GM21529 (cell line): ENCODE data around the gene LRP1B.
"Not testable (repeated sequence)": the region's sequence is repeated elsewhere in the genome, so short reads cannot be mapped to it uniquely, and the experiment has no call there.

Experiments used
- ATAC-seq: cut with Tn5 transposase; IDR thresholded peaks from one replicate; pipeline ENCODE4 v1.9.1; 2021; ENCODE audit not compliant: unreplicated experiment

LRP1B gene

GRCh38 chr2:142104134-142104758 lies 26.6 kb downstream of the LRP1B start:
- no peak for ATAC-seq

DNA sequence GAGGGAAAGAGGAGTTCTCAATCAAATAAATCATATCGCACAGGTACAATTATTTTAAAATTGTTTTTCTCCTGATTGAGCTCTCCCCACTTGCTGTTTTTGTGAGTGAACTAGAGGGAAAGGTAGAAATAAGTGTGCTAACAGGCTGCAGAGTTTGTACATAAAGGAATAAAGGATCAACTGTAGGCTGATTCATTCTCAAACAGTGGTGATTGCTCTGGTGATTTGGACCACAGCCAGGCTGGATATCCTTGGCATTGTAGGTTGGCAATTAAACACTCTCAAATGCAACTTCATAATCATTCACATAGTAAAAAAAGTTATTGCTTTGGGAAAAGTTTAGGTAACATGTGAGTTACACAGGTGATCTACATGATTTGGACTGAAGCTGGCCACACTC lies 29.8 kb downstream of the LRP1B start:
- no peak for ATAC-seq

GRCh38 chr2:142100139-142100873 lies 30.5 kb downstream of the LRP1B start:
- ATAC-seq: no peak

- ATAC-seq: no peak
These were observed 33.1 kb downstream of the LRP1B start for GRCh38 chr2:142097711-142098110.

DNA sequence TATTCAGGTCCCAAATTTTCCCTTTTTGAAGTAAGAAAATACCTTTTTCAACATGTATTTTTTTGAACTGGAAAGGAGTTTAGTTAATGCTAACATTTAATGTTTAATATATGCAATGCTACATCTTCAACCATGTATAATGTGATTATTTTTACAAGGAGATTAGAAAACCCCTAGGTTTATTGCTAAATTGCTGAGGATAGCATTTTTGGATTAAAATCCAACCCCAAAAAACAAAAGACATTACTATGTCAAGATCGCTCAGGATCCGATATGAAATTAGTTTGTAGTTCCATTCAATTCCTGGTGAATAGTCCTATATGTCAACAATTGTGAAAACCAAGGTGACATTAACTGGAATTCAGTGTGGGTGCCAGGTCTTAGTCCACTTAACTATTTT lies 35.2 kb downstream of the LRP1B start:
- no peak for ATAC-seq

DNA sequence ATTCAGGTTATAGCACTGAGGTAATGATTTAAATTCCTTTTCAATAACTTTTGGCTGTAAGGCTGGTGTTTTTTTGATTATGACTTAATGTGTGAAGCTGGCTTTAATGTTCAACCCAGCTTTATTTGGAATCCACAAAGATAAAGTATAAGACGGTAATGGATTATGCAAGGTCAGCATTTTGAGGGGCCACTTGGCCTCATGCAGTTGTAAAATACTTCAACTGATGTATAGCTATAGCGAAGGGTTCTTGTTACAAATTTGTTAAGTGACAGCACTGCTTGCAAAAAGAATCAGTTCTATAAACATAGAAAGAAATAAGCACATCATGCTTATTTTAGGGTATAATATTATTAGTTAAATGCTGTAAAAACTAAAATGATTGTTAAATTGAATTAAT lies 36.6 kb downstream of the LRP1B start:
- ATAC-seq: no peak

DNA sequence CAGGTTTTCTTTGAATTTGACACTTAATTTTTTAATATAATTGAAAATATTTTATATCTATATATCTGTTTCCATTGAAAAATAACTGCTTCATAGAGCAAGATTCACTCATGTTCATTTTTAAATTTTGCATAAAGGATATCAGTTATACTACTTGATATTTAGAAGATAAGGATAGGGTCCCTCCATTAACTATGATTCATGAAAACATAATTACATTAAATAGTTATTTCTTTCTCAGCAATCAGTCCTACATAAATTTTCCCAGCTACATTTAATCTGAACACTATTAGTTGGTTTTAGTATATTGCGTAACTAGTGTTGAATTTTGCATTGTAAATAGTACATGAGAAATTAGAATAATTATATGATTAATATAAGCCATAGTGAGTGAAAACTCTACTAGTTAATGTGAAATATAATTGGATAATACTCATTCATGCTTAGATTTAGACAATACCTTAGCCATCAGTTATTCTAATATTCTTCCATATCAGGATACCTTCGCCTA lies 42.7 kb downstream of the LRP1B start:
- no peak for ATAC-seq

DNA sequence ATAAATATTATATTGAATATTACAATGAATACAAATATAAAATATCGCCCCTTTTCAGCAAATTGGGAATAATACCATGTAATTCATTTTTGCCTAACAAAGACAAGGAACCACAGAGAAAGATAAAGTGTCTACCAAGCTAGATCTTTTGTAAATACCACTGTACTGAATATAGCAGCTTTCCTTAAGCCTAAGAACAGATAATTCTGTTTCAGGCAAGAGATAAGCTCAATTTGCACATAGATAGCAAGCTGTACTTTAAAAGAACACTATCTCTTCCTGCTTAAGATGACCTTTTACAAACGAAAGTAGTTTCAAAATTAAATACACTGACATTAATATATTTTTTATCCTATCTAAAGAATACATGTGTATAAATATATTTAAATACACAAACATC lies 43.2 kb downstream of the LRP1B start:
- ATAC-seq: not testable (repeated sequence)

DNA sequence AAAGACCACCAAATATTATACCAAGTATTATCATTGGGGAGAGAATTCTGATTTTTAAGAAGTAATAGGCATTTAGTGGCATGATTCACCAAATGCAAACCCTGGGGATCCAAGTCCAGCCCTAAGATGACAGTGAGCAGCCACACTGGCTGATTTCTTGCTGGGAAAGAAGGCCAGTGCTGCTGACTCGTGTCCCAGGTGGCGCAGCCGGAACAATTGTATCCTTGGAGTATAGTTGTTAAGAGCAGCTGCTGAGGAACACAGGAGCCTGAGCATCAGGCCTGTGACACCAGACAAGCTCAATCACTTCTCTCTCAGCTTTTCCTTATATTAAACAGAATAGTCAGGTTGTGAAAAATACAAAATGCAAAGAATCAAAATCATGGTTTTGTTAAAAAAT lies 48.4 kb downstream of the LRP1B start:
- ATAC-seq: no peak

- ATAC-seq: no peak
These were observed 54.5 kb downstream of the LRP1B start for GRCh38 chr2:142076317-142076716.

DNA sequence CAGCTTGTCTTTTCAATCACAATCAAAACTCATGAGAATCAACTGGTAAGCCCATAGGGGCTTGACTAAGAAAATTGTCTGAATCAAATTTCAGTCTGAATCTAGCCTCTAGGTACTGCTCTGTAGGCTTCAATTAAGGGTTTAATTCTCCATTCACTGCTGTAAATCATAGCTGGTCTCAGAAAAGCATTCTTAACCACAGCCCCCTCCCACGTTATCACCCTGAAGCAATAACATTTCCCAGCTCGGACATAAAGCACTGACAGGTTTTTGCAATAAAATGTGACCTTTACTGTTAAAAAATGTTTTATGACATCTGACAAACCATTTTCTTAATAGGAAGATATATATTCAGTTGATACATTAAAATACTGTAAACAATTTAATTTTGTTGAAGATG lies 55.0 kb downstream of the LRP1B start:
- no peak for ATAC-seq

- ATAC-seq: no peak
These were observed 61.4 kb downstream of the LRP1B start for GRCh38 chr2:142069251-142069888.

DNA sequence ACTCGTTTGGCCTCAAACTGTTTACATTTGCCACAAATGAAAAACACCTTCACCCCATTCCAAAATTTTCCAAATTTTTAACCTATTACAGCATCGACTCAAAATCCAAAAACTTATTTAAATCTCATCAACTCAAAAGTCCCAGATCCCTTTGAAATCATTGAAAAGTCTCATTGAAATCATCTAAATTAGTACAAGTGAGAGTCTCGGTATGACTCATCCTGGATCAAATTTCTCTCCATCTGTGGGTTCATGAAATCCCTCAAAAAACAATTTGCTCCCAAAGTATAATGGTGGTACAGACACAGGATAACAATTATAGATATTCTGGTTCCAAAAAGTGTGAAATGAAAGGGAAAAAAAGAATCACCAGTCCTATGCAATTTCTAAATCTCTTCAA lies 65.1 kb downstream of the LRP1B start:
- no peak for ATAC-seq

- no peak for ATAC-seq
These were observed 65.7 kb downstream of the LRP1B start for GRCh38 chr2:142065156-142065555.

DNA sequence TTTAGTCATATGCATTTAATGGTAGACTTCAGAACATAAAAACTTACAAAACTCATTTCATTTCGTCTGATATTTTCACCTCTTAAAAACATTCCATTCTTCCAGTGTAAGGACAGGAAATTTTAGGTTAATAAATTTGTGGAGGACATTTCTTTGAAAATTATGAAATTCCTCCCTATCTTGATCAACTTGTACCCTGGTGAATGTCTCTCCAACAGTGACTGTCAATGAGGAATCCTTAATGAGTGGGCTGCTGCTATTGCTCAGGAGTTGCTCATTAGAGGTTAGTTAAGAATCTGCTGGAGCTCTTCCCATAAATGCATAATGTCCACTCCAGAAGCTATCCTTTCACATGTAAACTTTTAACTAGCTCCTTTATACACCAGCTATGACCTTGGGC lies 69.1 kb downstream of the LRP1B start:
- ATAC-seq: no peak

GRCh38 chr2:142058149-142058548 lies 72.7 kb downstream of the LRP1B start:
- ATAC-seq: no peak

- no peak for ATAC-seq
These were observed 74.0 kb downstream of the LRP1B start for GRCh38 chr2:142056784-142057183.

- no peak for ATAC-seq
These were observed 78.5 kb downstream of the LRP1B start for GRCh38 chr2:142052220-142052863.

GRCh38 chr2:142048581-142048980 lies 82.2 kb downstream of the LRP1B start:
- no peak for ATAC-seq

DNA sequence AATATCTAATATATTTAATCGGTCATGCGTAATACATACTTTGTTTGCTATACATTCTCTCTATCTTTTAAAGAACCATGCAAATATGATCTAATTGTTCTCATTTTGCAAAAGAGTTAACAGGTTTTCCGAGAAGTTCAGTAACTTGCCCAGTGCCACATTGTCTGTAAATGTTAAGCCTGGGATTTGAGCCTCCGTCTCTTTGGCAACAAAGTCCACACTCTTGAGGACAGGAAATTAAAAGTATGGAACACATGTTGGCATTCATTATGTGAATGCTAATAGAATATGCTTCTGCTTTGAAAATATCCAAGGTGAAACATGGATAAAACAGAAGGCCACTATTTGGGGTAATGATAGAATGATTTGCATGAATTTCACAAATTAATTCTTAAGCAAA lies 85.2 kb downstream of the LRP1B start:
- no peak for ATAC-seq

GRCh38 chr2:142044197-142044596 lies 86.6 kb downstream of the LRP1B start:
- ATAC-seq: no peak
